HG03457 (cell line): ENCODE data around the gene MIA2.
"Not testable (repeated sequence)": the region's sequence is repeated elsewhere in the genome, so short reads cannot be mapped to it uniquely, and the experiment has no call there.

Experiments used
- ATAC-seq: cut with Tn5 transposase; IDR thresholded peaks from one replicate; pipeline ENCODE4 v1.9.1; 2021; ENCODE audit warnings: moderate number of reproducible peaks; ENCODE audit not compliant: unreplicated experiment

The MIA2 gene, protein sequence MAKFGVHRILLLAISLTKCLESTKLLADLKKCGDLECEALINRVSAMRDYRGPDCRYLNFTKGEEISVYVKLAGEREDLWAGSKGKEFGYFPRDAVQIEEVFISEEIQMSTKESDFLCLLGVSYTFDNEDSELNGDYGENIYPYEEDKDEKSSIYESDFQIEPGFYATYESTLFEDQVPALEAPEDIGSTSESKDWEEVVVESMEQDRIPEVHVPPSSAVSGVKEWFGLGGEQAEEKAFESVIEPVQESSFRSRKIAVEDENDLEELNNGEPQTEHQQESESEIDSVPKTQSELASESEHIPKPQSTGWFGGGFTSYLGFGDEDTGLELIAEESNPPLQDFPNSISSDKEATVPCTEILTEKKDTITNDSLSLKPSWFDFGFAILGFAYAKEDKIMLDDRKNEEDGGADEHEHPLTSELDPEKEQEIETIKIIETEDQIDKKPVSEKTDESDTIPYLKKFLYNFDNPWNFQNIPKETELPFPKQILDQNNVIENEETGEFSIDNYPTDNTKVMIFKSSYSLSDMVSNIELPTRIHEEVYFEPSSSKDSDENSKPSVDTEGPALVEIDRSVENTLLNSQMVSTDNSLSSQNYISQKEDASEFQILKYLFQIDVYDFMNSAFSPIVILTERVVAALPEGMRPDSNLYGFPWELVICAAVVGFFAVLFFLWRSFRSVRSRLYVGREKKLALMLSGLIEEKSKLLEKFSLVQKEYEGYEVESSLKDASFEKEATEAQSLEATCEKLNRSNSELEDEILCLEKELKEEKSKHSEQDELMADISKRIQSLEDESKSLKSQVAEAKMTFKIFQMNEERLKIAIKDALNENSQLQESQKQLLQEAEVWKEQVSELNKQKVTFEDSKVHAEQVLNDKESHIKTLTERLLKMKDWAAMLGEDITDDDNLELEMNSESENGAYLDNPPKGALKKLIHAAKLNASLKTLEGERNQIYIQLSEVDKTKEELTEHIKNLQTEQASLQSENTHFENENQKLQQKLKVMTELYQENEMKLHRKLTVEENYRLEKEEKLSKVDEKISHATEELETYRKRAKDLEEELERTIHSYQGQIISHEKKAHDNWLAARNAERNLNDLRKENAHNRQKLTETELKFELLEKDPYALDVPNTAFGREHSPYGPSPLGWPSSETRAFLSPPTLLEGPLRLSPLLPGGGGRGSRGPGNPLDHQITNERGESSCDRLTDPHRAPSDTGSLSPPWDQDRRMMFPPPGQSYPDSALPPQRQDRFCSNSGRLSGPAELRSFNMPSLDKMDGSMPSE (N-terminal part only)

DNA sequence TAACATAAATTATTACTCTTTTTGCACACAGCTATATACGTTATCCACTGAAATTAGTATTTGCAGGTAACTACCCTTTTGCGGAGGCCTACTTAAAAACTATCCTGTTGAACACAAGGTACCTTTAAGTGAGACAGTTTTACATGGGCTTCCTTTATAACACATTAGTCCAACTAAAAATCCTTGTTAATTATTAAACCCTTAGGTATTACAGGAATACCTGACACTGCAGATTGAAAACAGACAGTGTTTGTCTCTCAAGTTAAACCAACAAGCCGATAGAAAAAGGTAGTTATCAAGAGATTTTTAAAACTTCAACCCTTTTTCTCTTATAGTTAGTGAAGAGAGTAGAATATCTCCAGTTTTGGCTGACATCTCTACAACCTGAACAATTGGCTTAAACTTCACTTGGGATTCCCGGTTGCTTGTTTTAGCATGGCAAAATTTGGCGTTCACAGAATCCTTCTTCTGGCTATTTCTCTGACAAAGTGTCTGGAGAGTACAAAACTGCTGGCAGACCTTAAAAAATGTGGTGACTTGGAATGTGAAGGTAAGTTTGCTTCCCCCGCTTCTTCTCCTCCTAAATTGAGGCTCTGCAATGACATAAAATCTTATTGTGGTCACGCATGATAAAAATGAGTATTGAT lies at the start of gene MIA2:
Gene MIA2, plus strand, starts transcription at position 236 of the 647 bp plus-strand sequence. Its CDS starts 200 bp downstream, at position 436.
- ATAC-seq, result no peak

DNA sequence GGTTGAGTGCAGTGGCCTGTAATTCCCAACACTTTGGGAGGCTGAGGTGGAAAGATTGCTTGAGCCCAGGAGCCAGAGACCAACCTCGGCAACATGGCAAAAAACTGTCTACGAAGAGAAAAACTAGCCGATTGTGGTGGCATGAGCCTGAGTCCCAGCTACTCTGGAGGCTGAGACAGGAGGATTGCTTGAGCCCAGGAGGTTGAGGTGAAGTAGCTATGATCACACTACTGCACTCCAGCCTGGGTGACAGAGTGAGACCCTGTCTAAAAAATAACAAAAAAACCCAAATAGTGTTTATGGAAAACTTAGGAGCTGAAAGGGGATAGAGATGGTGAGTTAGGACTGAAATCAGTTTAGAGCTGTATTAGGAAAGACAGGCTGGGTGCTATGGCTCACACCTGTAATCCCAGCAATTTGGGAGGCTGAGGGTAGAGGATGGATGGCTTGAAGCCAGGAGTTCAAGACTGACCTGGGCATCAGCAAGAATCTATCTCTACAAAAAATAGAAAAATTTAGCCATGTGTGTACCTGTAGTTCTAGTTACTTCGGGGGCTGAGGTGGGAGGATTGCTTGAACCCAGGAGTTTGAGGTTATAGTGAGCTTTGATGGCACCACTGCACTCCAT lies 49.0 kb upstream of the MIA2 start:
- no peak for ATAC-seq

DNA sequence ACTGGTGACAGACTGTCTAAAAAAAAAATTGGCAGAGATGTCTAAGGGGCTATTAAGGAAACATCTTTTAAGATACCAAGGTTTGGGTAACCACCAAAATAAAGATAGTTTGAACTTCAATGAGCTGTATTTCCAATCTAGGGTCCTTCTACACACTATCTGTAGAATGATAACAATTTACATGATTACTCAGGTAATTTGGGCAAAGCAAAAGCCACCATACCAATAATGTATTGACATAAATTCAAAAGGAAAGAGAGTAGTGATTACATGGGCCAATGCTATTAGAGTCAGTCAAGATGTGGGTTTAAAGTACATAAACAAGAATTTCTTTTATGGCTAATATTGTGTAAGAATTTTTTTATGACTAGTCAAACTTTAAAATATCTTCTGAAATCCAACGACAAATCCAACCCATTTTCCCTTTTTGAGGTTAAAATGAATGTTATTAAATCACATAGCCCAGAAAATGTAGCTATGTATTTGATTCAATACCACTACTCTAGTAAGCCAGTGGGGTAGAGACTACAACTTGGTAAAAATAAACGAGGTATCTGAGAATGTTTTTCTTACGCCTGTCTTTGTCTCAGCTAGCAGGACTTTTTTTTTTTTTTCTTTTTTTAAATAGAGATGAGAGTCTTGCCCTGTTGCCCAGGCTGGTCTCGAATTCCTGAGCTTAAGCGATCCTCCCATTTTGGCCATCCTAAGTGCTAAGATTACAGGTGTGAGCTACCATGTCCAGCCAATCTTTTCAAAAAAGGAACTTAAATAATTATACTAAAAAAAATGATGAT lies 48.3 kb upstream of the MIA2 start:
- no peak for ATAC-seq

DNA sequence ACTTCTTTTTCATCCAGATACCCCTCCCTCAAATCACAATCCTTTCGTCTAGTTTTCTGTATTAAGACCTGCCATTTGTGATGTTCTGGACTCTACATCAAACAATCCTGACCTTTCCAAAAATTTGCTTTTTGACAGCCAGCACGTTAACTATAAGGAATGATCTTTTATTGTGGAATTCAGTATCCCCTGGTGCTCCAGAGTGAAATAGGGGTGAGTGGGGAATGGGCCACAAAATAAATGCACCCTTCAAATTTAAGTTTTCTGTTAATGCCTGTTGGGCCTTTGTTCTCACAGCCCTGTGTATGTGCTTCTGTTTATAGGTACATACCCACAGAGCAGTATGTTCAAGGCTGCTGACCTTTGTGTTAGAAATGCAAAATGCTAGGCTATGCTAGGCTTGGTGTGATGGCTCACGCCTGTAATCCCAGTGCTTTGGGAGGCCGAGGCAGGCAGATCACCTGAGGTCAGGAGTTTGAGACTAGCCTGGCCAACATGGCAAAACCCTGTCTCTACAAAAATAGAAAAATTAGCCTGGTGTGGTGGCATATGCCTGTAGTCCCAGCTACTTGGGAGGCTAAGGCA lies 46.7 kb upstream of the MIA2 start:
- no peak for ATAC-seq

DNA sequence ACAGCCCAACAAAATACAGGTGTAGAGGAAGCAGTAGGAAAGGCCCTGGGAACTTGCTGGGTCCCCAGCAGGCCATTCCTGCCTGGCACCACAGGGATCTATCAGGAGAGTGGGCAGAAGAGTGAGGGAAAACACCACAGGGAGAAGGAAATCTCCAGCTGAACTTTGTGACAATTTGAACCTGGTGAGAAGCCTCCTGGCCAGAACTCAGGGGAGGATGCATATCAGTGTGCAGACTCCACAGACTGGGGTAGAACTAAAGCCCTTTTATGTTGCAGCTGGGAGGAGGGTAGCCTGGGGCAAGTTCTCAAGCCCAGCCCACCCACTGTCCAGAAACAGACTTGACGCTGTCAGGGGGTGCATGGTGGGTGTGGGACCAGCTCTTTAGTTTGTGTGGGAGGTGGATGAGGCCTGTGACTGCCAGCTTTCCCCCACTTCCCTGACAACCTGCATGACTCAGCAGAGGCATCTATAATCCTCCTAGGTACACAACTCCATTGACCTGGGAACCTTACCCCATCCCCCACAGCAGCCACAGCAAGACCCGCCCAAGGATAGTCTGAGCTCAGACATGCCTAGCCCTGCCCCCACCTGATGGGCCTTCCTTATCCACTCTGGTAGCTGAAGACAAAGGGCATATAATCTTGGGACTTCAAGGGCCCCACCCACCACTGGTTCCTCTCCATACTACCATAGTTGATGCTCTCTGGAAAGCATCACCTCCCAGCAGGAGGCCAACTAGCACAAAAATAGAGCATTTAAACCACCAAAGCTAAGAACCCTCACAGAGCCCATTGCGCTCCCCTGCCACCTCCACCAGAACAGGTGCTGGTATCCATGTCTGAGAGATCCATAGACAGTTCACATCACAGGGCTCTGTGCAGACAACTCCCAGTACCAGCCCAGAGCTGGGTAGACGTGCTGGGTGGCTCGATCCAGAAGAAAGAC lies 29.8 kb upstream of the MIA2 start:
- ATAC-seq, result no peak

DNA sequence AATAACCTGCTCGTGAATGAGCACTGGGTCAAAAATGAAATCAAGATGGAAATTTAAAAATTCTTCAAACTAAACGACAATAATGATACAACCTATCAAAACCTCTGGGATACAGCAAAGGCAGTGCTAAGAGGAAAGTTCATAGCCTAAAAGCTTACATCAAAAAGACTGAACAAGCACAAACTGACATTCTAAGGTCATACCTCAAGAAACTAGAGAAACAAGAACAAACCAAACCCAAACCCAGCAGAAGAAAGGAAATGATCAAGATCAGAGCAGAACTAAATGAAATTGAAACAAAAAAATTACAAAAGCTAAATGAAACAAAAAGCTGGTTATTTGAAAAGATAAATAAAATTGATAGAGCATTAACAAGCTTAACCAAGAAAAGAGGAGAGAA lies 26.3 kb upstream of the MIA2 start:
- not testable (repeated sequence) for ATAC-seq

DNA sequence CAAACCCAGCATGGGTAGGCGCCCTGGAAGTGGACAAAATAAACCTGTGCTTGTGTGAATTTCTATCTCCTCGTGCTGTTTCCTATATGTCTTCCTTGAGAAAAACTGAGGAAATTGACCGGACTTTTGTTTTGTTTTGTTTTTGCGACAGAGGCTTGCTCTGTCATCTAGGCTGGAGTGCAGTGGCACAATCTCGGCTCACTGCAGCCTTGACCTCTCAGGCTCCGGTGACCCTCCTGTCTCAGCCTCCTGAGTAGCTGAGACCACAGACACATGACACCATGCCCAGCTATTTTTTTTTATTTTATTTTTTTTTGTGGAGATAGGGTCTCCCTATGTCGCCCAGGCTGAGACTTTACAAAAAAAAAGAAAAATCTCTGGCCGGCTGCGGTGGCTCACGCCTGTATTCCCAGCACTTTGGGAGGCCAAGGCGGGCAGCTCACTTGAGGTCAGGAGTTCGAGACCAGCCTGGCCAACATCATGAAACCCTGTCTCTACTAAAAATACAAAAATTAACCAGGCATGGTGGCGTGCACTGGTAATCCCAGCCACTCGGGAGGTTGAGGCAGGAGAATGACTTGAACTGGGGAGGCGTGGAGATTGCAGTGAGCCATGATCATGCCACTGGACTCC lies 22.5 kb upstream of the MIA2 start:
- ATAC-seq, result no peak

DNA sequence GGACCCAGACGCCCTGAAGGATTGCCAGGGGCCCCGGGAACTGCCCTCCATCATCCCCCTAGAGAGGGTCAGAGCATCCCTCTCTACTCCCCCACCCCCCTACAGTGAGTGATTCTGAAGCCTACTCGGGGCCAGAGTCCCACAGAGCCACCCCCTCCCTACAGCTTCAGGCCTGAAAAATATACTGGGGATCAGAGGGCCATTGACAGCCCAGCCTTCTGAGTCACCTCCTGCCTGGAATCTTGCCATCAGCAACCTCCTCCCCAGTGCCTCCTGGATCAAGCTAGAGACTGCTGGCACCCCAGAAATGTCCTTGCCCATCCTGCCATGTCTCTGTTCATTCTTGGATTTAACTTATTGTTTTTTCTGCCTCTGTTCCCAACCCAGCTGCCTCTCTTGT lies 21.7 kb upstream of the MIA2 start:
- no peak for ATAC-seq

DNA sequence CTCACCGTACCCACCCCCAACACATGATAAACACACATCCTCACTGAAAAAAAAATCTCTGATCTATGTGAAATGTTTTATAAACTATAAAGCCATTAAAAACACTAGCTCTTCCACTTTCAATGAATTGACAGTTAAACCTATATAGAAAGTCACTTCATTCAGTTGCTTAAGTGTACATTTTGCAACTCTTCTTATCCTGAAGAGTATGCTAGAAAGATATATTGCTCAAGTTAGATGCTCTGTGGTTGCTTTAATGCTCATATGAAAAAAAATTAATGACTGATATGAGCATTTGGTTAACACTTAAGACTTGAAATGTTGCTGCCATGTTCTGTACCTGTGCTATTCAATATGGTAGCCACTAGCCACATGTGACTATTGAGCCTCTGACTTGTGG lies 21.0 kb upstream of the MIA2 start:
- ATAC-seq, result no peak

DNA sequence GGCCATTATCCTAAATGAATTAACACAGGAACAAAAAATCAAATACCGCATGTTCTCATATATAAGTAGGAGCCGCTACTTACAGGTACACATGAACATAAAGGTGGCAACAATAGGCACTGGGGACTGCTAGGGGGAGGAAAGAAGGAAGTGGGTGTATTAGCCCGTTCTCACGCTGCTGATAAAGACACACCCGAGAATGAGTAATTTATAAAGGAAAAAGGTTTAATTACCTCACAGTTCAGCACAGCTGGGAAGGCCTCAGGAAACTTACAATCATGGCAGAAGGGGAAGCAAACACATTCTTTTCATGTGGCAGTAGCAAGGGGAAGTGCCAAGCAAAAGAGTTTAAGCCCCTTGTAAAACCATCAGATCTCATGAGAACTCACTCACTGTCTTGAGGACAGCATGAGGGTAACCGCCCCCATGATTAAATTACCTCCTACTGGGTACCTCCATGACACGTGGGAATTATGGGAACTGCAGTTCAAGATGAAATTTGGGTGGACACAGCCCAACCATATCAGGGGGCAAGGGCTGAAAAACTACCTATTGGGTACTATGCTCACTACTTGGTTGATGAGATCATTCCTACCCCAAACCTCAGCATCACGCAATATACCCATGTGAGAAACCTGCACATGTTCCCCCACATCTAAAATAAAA lies 16.4 kb upstream of the MIA2 start:
- no peak for ATAC-seq

DNA sequence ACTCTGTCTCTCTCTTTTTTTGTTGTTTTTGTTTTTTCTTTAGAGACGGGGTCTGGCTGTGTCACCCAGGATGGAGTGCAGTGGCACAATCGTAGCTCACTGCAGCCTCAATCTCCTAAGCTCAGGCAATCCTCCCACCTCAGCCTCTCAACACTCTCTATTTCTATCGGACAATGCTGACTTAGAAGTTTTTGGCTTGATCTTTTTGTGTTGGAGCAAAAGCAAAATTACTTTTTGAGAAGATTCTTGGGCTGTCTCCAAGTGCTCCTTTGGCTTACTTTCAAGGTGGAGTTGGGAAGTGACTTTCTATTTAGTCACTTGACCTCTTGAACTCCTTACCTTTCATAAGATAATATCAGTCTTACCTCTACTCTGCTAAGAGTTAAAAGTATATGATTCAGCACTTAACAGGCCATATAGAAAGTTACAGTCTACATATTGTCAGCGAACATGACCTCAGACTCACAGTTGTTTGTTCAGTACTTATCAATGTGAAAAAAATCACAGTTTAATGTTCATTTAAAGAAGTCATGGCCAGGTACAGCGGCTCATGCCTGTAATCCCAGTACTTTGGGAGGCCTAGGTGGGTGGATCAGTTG lies 15.4 kb upstream of the MIA2 start:
- ATAC-seq, result no peak

DNA sequence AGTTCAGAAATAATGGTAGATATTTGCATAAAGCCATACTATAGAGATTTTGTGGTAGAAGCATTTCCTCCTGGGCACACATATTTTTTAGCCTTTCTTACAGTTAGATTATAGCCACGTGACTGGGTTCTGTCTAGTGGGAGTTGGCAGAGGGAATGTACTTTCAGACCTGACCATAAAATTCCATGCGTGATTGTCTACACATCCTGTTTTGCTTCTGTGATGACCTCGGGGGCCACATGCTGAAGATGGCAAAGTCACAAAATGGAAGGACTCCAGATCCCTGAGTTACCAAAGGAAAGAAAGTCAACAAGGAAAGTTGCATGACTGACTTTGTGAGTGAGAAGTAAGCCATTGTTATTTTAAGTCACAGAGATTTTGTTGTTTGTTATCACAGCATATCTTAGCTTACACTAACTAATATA lies 14.6 kb upstream of the MIA2 start:
- no peak for ATAC-seq

DNA sequence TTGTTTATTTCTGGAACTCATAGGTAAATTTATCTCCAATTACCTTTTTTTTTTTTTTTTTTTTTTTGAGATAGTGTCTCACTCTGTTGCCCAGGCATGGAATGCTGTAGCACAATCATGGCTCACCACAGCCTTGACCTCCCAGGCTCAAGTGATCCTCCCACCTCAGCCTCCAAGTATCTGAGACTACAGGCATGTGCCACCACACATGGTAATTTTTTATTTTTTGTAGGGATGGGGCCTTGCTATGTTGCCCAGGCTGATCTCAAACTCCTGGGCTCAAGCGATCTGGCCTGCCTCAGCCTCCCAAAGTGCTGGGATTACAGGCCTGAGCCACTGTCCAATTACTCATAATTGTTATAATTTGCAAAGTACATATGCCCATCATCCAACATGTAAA lies 13.2 kb upstream of the MIA2 start:
- ATAC-seq, result not testable (repeated sequence)

DNA sequence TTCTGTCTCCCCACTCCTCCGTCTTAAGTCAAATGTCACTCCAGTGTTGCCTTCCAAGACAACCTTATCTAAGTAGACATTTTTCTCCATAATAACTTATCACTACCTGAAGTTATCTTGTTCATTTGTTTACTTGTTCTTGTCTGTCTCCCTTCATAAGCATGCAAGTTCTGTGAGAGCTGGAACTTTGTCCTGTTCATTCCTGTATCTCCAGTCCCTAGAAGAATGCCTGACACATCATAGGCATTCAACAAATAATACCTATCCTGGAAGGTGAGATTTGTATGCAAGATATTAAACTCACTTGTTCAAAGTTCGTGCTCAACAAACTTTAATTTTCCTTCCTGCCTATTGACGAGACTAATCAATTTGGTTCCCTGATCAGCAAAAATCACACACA lies 5.7 kb upstream of the MIA2 start:
- no peak for ATAC-seq

DNA sequence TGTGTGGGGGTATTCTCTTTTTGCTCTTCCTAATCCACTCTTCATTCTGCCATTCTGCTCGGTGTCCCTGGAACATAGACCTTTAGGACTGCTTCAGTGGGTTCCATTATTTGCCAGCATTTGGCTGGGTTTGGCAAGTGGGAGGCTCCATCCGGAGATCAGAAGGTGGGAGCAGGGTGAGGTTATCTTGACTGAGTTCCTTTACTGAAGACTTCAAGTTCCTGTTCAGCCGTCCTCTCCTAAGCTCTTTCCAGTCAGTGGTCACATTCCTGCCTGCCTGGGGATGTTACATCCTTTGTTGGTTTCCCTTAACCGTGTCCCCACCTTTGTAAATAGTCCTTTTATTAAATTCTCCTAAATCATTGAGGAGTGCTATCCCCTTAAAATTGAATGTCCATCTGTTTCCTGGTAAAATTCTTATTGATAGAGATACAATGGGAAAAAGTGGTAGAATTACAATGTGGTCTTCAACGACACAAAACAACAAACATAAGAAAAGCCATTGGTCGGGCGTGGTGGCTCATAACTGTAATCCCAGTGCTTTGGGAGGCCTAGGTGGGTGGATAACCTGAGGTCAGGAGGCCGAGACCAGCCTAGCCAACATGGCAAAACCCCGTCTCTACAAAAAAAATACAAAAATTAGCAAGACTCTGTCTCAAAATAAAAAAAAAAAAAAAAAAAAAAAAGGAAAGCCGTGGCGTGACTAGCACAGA lies 5.0 kb upstream of the MIA2 start:
- ATAC-seq, result no peak

DNA sequence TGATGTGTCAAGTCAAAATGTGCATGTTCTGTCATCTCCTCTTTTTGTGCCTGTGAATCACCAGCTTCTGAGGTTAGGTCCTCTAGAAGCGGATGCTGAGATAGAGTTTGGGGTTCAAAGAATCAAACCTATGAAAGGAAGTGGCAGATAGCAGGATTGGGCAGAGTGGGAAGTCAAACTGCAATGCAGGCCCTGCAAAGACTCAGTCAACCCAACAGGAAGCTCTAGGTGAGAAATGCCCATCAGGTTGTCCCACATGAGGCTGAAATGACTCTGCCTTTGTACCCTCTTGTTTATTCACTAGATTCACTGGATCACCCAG lies 4.5 kb upstream of the MIA2 start:
- ATAC-seq, result peak; percentile 77
